Measurements from ENCODE around the gene PWWP2A. TPM values are rescaled to one million over a fixed set of nuclear protein-coding genes. Genes with fewer than 3 reads are reported as not detected.

The PWWP2A gene
- total and polyA plus RNA-seq, 10 of the 15 experiments (the other 5 are each of a cell fraction or from before 2014, with no cell fraction given) = 5.7 to 26.1 (median 17.7) TPM

- ChIA-PET SMC1A (ENCODE audit: uncharacterized antibody, unreplicated experiment) (no interaction called here), CTCF (no interaction called here), POLR2A (no interaction called here), RAD21 (ENCODE audit: unreplicated experiment) (no interaction called here)
- H3K9ac ChIP-seq (ENCODE audit: control insufficient read depth, insufficient read depth, low read length) = no peak overlapping the region
- H2AFZ ChIP-seq (ENCODE audit: control insufficient read depth, low read depth, low read length) = no peak overlapping the region; the same call in 1 of the 2 replicates
- H3K79me2 ChIP-seq (ENCODE audit: control insufficient read depth, insufficient read depth, low read length) = no peaks in the 10 kb centered on the region
- peak overlapping the region; percentile 50 for H3K4me2 ChIP-seq (ENCODE audit: control insufficient read depth, insufficient read depth)
- H3K27me3 ChIP-seq (replicated peaks in 1 of 2; ENCODE audit: control insufficient read depth in 2 of 2, insufficient read depth in 2 of 2, low read length in 1 of 2) = no peaks in the 10 kb centered on the region
- no peak overlapping the region for H3K4me3 ChIP-seq
- DNase-seq (ENCODE audit: low read depth, low spot score) (no peak), FAIRE-seq (no peak), ATAC-seq (peak; percentile 68)
- H3K36me3 ChIP-seq (ENCODE audit: control insufficient read depth in 2 of 2, insufficient read depth in 2 of 2, low read length in 1 of 2) = no peaks in the 10 kb centered on the region
- intact Hi-C loops (cut with micrococcal nuclease; ENCODE audit: unreplicated experiment) (no loop called here), in situ Hi-C loops (cut with MboI) (no loop called here)
- no peaks in the 10 kb centered on the region for H4K20me1 ChIP-seq (ENCODE audit: control insufficient read depth, insufficient read depth)
- H3K4me1 ChIP-seq (ENCODE audit: control insufficient read depth, insufficient read depth, low read length) = peaks cover 24% of the 10 kb centered on the region
- H3K9me3 ChIP-seq (replicated peaks; ENCODE audit: control insufficient read depth, insufficient read depth, low read length) = no peaks in the 10 kb centered on the region; the same call in 2 of the 3 replicates
- no TSS peak for BruUV-seq (replicated peaks)
- WGBS (ENCODE audit: insufficient coverage, insufficient replicate concordance, low lambda C conversion rate, missing lambda C conversion rate) = 46% methylated on average over 6 of the region's 6 CpGs
- no peak overlapping the region for H3K27ac ChIP-seq (ENCODE audit: control insufficient read depth, insufficient read depth)
- no peak for TF ChIP-seq TARDBP (IDR thresholded peaks at IDR 0.05; ENCODE audit: borderline replicate concordance)
- TF ChIP-seq, protein P1, sequence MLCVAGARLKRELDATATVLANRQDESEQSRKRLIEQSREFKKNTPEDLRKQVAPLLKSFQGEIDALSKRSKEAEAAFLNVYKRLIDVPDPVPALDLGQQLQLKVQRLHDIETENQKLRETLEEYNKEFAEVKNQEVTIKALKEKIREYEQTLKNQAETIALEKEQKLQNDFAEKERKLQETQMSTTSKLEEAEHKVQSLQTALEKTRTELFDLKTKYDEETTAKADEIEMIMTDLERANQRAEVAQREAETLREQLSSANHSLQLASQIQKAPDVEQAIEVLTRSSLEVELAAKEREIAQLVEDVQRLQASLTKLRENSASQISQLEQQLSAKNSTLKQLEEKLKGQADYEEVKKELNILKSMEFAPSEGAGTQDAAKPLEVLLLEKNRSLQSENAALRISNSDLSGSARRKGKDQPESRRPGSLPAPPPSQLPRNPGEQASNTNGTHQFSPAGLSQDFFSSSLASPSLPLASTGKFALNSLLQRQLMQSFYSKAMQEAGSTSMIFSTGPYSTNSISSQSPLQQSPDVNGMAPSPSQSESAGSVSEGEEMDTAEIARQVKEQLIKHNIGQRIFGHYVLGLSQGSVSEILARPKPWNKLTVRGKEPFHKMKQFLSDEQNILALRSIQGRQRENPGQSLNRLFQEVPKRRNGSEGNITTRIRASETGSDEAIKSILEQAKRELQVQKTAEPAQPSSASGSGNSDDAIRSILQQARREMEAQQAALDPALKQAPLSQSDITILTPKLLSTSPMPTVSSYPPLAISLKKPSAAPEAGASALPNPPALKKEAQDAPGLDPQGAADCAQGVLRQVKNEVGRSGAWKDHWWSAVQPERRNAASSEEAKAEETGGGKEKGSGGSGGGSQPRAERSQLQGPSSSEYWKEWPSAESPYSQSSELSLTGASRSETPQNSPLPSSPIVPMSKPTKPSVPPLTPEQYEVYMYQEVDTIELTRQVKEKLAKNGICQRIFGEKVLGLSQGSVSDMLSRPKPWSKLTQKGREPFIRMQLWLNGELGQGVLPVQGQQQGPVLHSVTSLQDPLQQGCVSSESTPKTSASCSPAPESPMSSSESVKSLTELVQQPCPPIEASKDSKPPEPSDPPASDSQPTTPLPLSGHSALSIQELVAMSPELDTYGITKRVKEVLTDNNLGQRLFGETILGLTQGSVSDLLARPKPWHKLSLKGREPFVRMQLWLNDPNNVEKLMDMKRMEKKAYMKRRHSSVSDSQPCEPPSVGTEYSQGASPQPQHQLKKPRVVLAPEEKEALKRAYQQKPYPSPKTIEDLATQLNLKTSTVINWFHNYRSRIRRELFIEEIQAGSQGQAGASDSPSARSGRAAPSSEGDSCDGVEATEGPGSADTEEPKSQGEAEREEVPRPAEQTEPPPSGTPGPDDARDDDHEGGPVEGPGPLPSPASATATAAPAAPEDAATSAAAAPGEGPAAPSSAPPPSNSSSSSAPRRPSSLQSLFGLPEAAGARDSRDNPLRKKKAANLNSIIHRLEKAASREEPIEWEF (IDR thresholded peaks at IDR 0.05; ENCODE audit: insufficient replicate concordance, low read depth, low read length) = no peak
- no peak for TF ChIP-seq CHD2 (IDR thresholded peaks at IDR 0.05; ENCODE audit: borderline replicate concordance, low read depth, low read length)
- TF ChIP-seq NFIC (IDR thresholded peaks at IDR 0.05; ENCODE audit: low read depth, low read length) = peak; percentile 47; the same call in 1 of the 2 replicates
- no peak for TF ChIP-seq ZNF207 (IDR thresholded peaks at IDR 0.05; ENCODE audit: borderline replicate concordance)
- 0 out of 3 replicates have a peak, but pooled peaks have one; percentile 25 for TF ChIP-seq POU2F2 (IDR thresholded peaks at IDR 0.05; ENCODE audit: borderline replicate concordance, low read depth, low read length)
- no peak for TF ChIP-seq BACH1 (IDR thresholded peaks at IDR 0.05; ENCODE audit: borderline replicate concordance)
- TF ChIP-seq PBX3 (IDR thresholded peaks at IDR 0.05; ENCODE audit: insufficient replicate concordance, low read depth, low read length) = no peak
- TF ChIP-seq FOXM1 (IDR thresholded peaks at IDR 0.05; ENCODE audit: low read depth, low read length) = peak; percentile 24; the same call in 1 of the 2 replicates
- TF ChIP-seq EP300 (IDR thresholded peaks at IDR 0.05; ENCODE audit: borderline replicate concordance in 1 of 2, control insufficient read depth in 1 of 2, low read depth in 2 of 2, low read length in 2 of 2) = 0 out of 4 replicates have a peak, but pooled peaks of 1 of the 2 experiments have one; percentile 21
- no peak for TF ChIP-seq YY1 (IDR thresholded peaks at IDR 0.05; ENCODE audit: low read depth, low read length)
- TF ChIP-seq RUNX3 (IDR thresholded peaks at IDR 0.05; ENCODE audit: low read length) = peak; percentile 74
- TF ChIP-seq CREB1 (IDR thresholded peaks at IDR 0.05; ENCODE audit: low read depth) = no peak
- TF ChIP-seq, protein P2, sequence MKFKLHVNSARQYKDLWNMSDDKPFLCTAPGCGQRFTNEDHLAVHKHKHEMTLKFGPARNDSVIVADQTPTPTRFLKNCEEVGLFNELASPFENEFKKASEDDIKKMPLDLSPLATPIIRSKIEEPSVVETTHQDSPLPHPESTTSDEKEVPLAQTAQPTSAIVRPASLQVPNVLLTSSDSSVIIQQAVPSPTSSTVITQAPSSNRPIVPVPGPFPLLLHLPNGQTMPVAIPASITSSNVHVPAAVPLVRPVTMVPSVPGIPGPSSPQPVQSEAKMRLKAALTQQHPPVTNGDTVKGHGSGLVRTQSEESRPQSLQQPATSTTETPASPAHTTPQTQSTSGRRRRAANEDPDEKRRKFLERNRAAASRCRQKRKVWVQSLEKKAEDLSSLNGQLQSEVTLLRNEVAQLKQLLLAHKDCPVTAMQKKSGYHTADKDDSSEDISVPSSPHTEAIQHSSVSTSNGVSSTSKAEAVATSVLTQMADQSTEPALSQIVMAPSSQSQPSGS (IDR thresholded peaks at IDR 0.05; ENCODE audit: low read length) = peak; percentile 57
- no peak for TF ChIP-seq KLF5 (IDR thresholded peaks at IDR 0.05; ENCODE audit: partially characterized antibody)
- TF ChIP-seq, protein P3, sequence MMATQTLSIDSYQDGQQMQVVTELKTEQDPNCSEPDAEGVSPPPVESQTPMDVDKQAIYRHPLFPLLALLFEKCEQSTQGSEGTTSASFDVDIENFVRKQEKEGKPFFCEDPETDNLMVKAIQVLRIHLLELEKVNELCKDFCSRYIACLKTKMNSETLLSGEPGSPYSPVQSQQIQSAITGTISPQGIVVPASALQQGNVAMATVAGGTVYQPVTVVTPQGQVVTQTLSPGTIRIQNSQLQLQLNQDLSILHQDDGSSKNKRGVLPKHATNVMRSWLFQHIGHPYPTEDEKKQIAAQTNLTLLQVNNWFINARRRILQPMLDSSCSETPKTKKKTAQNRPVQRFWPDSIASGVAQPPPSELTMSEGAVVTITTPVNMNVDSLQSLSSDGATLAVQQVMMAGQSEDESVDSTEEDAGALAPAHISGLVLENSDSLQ (IDR thresholded peaks at IDR 0.05) = no peak
Observed at GRCh38 chr5:160152901-160153300, 33.7 kb upstream of the PWWP2A start.

Data from GM12878 (cell line).